ENCODE data around the gene EPHA2.

DNA sequence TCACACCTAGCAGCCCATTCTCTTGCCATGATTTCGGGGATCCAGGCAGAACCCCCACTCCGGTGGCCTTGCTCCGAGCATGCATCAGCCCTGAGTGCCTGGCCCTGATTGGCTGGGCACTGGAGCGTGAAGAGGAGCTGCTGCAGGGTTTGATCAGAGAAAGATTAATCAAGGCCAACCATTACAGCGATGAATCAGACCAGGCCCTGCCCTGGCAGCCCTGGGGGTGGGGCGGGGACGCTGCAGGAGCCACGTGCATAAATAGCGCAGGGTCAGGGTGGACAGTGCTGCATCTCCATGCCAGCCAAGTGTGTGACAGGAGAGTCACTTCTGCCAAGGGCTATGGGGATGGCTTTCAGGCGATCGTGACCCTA, 79.0 kb downstream of the EPHA2 start:
- no peak for TF ChIP-seq CTCF (IDR thresholded peaks at IDR 0.05; ENCODE audit: borderline replicate concordance, extremely low read depth, low read length, poor library complexity, severe bottlenecking)
- TF ChIP-seq EZH2 (IDR thresholded peaks at IDR 0.05; ENCODE audit: borderline replicate concordance, low read depth, low read length, severe bottlenecking) = no peak

All from DND-41 (cell line).